ENCODE measurements around the gene EYS.

DNA sequence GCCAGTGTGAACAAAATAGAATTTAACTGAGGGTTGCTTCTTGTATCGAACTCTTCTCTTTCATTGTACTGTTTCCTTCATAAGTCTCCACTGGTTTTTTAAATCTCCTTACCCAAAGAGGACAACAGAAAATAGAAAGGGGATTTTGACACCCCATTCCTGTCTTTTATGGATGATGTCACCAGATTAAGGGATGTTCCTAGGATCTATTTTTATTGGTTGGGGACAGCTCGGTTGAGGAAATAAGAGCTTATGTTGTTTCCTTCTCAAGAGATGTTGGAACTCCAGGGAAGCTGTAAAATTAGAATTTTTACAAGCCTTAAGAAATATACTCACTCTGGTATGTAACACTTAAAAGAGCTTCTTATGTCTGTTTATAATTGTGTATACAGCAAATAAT is 1900.0 kb downstream of the EYS start:
- TF ChIP-seq, protein P1, sequence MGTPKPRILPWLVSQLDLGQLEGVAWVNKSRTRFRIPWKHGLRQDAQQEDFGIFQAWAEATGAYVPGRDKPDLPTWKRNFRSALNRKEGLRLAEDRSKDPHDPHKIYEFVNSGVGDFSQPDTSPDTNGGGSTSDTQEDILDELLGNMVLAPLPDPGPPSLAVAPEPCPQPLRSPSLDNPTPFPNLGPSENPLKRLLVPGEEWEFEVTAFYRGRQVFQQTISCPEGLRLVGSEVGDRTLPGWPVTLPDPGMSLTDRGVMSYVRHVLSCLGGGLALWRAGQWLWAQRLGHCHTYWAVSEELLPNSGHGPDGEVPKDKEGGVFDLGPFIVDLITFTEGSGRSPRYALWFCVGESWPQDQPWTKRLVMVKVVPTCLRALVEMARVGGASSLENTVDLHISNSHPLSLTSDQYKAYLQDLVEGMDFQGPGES (IDR thresholded peaks at IDR 0.05; ENCODE audit: low read depth, low read length) = no peak
- TF ChIP-seq NRF1 (IDR thresholded peaks at IDR 0.05; ENCODE audit: low read depth, low read length) (no peak), FOSL2 (IDR thresholded peaks at IDR 0.05; ENCODE audit: borderline replicate concordance, low read depth) (no peak), RFX5 (IDR thresholded peaks at IDR 0.05; ENCODE audit: low read length) (no peak), JUND (IDR thresholded peaks at IDR 0.05) (no peak), GABPA (IDR thresholded peaks at IDR 0.05; ENCODE audit: low read depth) (no peak), POLR2AphosphoS5 (IDR thresholded peaks at IDR 0.05; ENCODE audit: low read depth, low read length) (no peak)
- TF ChIP-seq, protein P2, sequence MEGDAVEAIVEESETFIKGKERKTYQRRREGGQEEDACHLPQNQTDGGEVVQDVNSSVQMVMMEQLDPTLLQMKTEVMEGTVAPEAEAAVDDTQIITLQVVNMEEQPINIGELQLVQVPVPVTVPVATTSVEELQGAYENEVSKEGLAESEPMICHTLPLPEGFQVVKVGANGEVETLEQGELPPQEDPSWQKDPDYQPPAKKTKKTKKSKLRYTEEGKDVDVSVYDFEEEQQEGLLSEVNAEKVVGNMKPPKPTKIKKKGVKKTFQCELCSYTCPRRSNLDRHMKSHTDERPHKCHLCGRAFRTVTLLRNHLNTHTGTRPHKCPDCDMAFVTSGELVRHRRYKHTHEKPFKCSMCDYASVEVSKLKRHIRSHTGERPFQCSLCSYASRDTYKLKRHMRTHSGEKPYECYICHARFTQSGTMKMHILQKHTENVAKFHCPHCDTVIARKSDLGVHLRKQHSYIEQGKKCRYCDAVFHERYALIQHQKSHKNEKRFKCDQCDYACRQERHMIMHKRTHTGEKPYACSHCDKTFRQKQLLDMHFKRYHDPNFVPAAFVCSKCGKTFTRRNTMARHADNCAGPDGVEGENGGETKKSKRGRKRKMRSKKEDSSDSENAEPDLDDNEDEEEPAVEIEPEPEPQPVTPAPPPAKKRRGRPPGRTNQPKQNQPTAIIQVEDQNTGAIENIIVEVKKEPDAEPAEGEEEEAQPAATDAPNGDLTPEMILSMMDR (IDR thresholded peaks at IDR 0.05) = no peak
- TF ChIP-seq, protein P3, sequence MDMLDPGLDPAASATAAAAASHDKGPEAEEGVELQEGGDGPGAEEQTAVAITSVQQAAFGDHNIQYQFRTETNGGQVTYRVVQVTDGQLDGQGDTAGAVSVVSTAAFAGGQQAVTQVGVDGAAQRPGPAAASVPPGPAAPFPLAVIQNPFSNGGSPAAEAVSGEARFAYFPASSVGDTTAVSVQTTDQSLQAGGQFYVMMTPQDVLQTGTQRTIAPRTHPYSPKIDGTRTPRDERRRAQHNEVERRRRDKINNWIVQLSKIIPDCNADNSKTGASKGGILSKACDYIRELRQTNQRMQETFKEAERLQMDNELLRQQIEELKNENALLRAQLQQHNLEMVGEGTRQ (IDR thresholded peaks at IDR 0.05; ENCODE audit: borderline replicate concordance, low read depth, low read length) = no peak
- TF ChIP-seq, protein P4, sequence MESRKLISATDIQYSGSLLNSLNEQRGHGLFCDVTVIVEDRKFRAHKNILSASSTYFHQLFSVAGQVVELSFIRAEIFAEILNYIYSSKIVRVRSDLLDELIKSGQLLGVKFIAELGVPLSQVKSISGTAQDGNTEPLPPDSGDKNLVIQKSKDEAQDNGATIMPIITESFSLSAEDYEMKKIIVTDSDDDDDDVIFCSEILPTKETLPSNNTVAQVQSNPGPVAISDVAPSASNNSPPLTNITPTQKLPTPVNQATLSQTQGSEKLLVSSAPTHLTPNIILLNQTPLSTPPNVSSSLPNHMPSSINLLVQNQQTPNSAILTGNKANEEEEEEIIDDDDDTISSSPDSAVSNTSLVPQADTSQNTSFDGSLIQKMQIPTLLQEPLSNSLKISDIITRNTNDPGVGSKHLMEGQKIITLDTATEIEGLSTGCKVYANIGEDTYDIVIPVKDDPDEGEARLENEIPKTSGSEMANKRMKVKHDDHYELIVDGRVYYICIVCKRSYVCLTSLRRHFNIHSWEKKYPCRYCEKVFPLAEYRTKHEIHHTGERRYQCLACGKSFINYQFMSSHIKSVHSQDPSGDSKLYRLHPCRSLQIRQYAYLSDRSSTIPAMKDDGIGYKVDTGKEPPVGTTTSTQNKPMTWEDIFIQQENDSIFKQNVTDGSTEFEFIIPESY (IDR thresholded peaks at IDR 0.05; ENCODE audit: borderline replicate concordance, low read depth) = no peak

All from SK-N-SH (cell line).